ENCODE data around the gene HOXD9.

HOXD9 gene

DNA sequence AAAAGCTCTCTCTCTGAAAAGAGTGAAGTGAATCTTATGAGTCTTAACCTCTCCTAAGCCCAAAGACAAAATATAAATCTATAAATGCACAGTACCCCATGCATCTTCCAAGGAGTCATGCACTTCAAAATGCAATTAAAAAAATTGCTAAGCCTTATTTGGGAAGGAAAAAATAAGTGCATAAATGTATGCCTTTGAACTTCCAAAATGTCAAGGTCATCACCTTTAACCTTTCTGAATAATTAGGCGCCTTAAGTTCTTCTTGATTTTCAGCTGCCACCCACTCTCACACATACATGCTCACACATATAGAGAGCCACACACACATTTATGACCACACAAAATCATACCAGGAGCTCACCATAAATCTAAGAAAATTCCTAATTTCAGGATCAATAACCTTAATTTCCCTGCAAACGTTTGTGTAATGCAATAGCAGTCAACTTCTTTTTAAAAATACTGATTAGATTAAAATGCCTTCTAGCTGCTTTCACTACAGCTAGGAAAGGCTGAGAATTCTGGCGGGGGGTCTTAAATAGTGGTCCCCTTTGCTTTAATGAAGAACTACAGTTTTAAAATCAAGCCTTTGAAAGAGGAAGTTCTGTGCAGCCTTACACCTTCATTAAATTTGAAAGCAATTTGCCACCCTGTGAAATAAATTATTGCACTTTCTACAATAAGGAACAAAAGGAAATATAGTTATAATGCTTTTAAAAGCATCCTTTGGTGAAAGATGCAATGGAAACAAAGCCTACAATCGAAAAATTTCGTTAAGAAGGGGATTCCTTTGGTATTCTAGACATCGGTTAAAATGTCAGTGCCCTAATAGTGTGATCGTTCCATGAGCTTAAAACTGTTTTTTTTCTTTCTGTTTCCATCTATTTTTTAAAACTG is 11.9 kb upstream of the HOXD9 start:
- no peak for DNase-seq

GRCh38 chr2:176111309-176111663 is 11.2 kb upstream of the HOXD9 start:
- DNase-seq, result no peak

DNA sequence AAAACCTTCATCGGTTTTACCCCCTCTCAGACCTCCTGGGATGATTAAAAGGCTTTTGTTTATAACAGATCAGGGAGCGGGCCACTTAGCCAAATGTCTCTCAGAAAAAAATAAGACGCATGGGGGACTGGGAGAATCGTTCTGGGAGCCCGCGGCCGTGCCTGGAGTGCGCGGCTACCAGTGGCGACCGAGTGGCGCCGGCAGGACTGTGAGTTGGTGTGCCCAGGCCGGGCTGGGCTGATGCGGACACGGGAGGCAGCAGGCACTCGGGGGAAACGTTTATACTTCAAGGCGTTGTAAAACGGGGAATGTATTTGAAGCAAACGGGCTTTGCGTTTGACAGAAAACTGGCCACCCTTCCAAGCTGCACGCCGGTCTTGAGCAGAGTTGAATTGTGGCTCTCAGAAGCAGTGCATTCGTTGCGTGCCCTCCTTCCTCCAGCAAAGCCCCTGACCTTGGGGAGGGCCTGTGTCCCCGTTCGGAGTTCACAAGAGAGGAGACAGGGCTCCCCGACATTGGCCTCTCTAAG is 10.6 kb upstream of the HOXD9 start:
- DNase-seq, result no peak

- DNase-seq, result no peak
Observed at GRCh38 chr2:176112375-176113302, 9.9 kb upstream of the HOXD9 start.

DNA sequence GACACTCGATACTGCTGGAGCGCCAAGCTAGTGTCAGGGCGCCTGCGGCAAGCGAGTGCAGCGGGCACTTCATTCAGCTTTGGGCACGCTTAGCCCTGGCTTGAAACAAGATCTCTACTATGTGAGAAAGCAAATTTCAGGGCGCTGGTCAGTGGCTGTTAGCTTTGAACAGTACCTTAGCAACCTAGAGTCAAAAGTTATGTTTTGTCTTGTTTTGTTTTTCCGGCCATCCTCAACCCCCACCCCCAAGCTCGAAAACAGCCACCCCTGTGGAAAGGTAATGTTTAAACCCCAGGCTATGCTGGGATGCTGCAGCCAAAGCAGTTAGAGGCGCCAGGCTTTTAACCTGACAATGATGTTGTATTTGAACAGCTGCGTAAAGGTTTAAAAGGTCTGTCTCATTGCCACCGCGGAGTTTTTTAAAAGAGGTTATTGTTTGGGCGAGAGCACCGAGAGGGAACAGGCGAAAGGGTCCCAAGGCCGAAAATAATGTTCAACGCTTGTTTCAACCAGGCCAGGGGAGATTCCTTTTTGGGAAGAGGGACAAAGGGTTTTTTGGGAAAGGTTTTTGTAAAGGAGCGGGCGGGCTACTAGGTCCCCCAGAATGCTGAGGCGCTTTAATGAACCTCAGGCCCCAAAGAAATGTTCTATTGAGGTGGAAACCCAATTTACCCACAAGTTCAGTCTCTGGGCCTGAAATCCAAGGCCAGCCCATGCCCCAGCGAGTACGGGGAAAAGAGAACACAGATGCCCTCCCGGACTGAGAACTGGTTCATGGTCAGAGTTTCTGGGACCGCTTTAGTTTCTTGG is 8.2 kb upstream of the HOXD9 start:
- DNase-seq, result no peak

- DNase-seq, result no peak
Observed at GRCh38 chr2:176114930-176115625, 7.4 kb upstream of the HOXD9 start.

DNA sequence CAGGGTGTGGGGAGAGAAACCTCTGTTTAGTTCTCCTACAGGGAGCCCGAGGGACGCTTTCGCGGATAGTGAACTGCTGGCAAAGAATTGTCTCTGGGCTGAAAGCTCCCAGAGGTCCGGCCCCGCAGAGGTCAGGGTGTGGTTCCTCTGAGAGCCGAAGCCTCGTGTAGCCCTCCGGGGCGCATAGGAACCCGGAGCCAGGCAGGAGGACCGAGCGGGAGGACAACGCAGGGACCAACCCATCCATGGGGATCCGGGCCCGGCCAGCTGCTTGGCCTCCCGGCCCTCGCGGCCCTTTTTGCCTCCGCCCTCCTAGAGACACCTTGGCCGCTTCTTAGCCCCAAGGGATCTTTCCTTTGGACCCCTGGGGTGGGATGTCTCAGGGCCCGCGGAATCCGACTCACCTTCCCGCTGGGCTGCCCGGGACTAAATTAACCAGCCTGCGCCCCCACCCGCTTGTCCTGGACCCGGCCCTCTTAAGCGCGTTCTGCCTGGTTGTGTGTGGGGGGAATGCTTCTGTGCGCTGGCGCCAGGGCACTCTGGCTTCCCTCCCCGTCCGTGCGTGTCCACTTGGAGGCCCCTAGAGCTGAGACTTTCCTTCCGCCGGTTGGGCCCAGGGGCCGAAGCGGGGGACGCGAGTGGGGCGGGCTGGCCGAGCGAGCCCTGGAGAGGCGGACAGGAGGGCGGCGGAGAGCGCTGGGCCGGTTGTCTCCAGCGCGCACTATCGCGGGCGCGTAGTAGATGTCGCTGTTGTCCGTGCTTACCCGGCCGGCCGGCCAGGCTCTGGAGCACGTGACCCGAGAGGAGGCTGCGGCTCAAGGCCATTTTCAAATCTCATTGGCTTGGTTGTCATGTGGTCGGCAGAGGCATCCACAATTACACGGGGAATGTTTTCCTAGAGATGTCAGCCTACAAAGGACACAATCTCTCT is 6.4 kb upstream of the HOXD9 start, which contains the start of gene HOXD10:
Gene HOXD10 (plus strand): TSS at position 896 of the 931 bp plus-strand sequence. CDS start 56 bp downstream, outside the sequence.
- no peak for DNase-seq

GRCh38 chr2:176117162-176117822 is 5.2 kb upstream of the HOXD9 start:
- DNase-seq, result no peak

DNA sequence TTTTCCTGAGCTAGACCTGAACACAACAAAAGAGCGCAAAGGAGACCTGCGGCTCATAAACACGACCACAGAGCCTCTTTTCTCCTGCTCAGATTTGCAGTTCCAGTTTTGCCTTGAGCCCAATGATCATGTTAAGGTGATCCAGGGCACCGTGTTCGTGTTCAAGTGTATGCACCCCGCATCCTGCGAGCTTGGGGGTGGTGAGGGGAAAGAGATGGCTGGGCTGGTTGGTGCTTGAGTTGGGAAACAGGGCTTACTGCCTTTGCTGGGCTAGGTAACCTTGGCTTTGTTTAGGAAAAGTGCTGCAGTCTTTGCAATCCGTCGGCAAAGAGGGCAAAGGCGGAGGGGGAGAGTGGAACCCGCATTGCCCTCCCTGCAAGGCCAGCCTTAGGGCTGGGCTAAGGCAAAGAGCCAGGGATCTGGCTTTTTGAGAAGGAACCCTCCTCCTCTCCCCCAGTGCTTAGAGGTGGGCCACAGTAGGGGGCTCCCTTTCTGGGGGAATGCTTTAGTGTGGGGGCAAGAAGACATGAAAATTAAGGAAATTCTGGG is 4.6 kb upstream of the HOXD9 start:
- no peak for DNase-seq

GRCh38 chr2:176118601-176119339 is 3.7 kb upstream of the HOXD9 start:
- DNase-seq, result no peak

DNA sequence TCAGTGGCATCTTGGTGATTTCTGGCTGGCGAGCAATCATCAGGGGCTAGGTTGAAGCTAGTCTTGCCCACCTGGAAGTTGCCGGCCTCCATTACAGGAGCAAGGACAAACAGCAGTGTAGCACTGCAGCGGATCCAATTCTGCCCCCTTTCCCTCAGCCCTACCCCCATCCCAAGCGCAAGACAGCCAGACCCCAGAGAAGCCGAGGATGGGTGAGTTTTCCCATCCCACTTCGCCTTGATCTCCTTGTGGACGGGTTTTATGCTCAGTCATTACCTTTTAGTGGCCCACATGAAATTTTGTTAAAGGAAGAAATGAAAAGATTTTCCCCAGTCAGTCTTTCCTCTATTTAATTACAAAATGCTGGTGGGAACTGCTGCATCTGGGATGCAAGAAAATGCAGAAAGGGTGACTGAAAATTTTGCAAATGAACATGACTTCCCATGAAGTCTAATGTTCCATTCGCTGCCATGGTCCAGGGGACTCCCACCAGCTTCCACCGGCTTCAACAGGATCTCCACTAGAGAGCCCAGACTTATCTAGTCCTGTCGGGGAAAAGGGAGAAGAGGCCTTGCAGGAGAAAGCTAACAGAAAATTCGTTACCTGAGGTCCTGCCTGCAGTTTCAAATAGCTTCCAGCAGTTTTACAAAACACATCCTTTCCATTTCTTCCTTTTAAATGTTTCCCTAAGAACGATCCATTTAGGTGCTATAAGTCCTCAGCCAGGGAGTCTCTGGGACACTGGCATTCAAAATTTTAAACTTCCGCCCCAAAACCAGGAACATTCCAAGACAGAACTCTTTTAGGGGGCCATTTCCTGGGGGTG is 1.9 kb upstream of the HOXD9 start:
- no peak for DNase-seq

DNA sequence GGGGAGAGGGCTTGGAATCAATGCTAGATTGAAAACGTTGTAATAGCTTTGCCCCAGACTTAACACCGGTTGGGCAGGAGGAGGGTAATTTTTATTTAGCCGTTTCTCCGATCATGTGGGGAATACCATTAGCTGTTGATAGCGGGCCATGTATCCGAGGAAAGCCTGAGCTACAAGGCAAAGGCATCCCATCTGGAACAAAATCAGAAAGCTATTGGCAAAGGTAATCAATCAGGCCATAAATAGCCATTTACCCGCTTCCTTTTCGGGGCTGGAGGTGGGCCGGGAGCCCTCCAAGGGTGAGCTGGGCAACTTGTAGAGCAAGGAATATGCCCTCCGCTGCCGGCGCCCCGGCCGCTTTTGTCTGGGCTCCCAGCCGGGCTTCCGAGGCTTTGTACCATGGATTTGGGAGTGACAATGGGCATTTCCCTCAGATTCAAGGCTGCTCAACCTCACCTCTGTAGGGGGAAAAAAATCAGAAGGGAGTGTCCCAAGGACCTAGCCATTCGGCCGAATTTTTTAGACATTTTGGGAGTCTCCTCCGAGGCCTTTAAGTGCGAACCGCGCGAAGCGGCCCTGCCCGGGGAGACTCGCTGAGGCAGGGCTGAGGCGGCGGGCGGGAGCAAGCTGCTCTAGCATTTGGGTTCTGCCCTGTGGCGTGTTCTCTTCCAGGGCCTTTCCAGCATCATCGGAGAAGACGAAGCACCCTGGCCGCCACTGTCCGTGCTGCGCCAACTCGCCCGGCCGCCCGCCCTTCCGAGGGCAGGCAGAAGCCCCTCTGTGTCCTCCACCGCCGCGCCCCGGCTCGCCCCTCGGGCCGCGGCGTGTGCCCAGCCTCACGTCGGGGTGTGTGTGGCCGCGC is 1.1 kb upstream of the HOXD9 start:
- no peak for DNase-seq

DNA sequence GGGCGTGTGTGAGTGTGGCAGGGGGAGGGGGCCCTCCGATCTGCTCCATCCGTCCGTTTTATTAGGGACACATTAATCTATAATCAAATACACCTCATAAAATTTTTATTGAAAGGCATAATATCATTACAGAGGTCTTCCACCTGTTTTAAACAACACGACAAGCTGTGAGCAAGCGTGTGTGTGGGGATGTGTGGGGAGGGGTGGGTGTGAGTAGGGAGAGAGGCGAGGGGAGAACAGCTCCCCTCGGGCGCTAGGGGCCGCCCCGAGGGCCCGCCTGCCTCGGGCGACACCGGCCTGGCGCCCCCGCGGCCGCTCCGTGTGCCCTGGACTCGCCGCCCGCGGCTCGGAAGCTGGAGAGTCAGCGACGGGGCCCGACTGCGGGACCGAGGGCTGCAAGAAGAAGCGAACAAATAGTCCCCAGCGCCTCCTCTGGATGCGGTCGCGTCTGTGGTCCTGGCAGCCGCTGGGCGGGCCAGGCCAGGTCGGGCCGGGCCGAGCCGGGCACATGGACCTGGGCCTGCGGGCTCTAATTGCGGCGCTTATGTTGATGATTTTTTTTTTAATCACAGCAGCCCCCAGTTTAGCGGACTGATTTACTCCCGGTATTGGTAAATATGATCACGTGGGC is 352 bp upstream of the HOXD9 start:
- DNase-seq, result no peak

GRCh38 chr2:176123411-176124109 is 1.0 kb downstream of the HOXD9 start:
- DNase-seq, result no peak
